Sigmoid colon (tissue), 4 donors: ENCODE measurements around the gene TMEM59L.

Source experiments
- POLR2A ChIP-seq, 2 donors: fragments of 450-650 bp; IDR thresholded peaks; one replicate each; pipeline ENCODE4 v1.6.1; 2016; ENCODE audit warnings: antibody characterized with exemption in 2 of 2, mild to moderate bottlenecking in 2 of 2, moderate library complexity in 2 of 2
- POLR2AphosphoS5 ChIP-seq, 4 donors: sonication (generic); formaldehyde crosslinking; IDR thresholded peaks; one replicate each; pipeline ENCODE4 v1.6.1; 2017; ENCODE audit warnings: antibody characterized with exemption in 4 of 4
- TF ChIP-seq, protein P1 (sequence below), 4 experiments: fragments of 450-650 bp in 3 of 4; fragments of 200-600 bp in 1 of 4; IDR thresholded peaks; one replicate each; pipeline ENCODE4 v1.5.1; 2016 to 2019; ENCODE audit warnings: antibody characterized with exemption in 4 of 4, mild to moderate bottlenecking in 3 of 4, moderate library complexity in 2 of 4

DNA sequence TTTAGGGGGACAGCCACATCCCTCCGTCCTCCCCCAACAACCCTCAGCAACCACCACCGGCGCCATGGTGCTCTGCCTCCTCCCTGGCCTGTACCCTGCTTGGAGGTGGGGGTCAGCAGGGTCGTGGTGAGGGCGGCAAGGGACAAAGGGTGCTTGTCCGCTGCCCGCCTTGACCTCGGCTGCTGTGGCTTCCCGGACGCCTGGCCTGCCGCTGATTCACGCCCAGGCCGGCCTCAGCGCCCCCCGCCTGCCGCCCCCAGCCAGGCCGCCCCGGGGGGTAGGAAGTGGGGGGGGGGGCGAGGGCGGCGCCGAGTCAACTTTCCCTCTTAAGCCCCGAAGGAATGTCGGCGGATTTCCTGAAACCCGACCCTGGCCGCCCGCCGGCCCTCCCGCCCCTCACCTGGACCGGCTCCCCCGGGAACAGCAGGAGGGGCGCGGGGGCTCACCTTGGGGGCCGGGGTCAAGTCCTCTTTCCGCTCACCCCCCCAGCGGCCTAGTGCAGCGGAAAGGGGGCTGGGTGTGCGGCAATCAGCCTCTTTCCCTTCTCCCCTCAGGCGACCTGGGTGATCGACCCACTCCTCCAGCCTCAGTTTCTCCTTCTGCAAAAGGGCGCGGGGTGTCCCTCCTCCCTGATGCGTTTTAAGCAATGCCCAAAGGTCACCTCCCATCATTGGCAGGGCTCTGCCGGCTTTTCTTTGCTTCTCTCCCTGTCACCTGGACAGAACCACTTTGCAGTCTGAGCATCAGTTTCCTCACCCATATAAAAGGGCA is 1.9 kb upstream of the TMEM59L start:
- TF ChIP-seq POLR2AphosphoS5 (IDR thresholded peaks at IDR 0.05) (no peak), POLR2A (IDR thresholded peaks at IDR 0.05) (no peak)
- TF ChIP-seq, protein P1, sequence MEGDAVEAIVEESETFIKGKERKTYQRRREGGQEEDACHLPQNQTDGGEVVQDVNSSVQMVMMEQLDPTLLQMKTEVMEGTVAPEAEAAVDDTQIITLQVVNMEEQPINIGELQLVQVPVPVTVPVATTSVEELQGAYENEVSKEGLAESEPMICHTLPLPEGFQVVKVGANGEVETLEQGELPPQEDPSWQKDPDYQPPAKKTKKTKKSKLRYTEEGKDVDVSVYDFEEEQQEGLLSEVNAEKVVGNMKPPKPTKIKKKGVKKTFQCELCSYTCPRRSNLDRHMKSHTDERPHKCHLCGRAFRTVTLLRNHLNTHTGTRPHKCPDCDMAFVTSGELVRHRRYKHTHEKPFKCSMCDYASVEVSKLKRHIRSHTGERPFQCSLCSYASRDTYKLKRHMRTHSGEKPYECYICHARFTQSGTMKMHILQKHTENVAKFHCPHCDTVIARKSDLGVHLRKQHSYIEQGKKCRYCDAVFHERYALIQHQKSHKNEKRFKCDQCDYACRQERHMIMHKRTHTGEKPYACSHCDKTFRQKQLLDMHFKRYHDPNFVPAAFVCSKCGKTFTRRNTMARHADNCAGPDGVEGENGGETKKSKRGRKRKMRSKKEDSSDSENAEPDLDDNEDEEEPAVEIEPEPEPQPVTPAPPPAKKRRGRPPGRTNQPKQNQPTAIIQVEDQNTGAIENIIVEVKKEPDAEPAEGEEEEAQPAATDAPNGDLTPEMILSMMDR (IDR thresholded peaks at IDR 0.05) = no peak
